Right lobe of liver (tissue), 6 donors: ENCODE results near the gene SH3RF1. TPM values are rescaled to one million over a fixed set of nuclear protein-coding genes. Genes with fewer than 3 reads are reported as not detected.

ENCODE experiments used
- ATAC-seq, 4 donors: fragments of 200-7000 bp; cut with Tn5 transposase; one replicate each; pipeline ENCODE4 v1.9.1; 2020; ENCODE audit warnings: mild to moderate bottlenecking in 4 of 4, moderate library complexity in 4 of 4
- DNase-seq, 3 donors: peaks; one replicate each; pipeline ENCODE4 v3.0.0-alpha.2; 2020
- H3K27ac ChIP-seq, 3 donors: fragments of 200-600 bp; one replicate each; pipeline ENCODE4 v1.8.0; 2022
- H3K27me3 ChIP-seq, 2 donors: fragments of 200-600 bp; one replicate each; pipeline ENCODE4 v1.8.0; 2022
- H3K36me3 ChIP-seq, 4 donors: fragments of 200-600 bp; sonication (generic) in 1 of 4; one replicate each; pipeline versions ENCODE4 v1.5.1 to v1.8.0; 2017 to 2022; ENCODE audit warnings: control low read depth in 1 of 4
- H3K4me1 ChIP-seq, 4 donors: fragments of 200-600 bp; sonication (generic) in 1 of 4; one replicate each; pipeline versions ENCODE4 v1.5.1 to v1.8.0; 2017 to 2022; ENCODE audit warnings: control low read depth in 1 of 4
- H3K4me3 ChIP-seq, 3 donors: fragments of 200-600 bp; one replicate each; pipeline ENCODE4 v1.8.0; 2022
- H3K9me3 ChIP-seq, 4 donors: fragments of 200-600 bp; sonication (generic) in 1 of 4; one replicate each; pipeline versions ENCODE4 v1.5.1 to v1.8.0; 2017 to 2022; ENCODE audit warnings: control low read depth in 1 of 4
- CTCF ChIP-seq, 4 donors: fragments of 200-600 bp in 3 of 4; fragments of 450-650 bp in 1 of 4; IDR thresholded peaks; one replicate each; pipeline versions ENCODE4 v1.5.1 to v1.8.0; 2016 to 2022; ENCODE audit warnings: antibody characterized with exemption in 4 of 4, mild to moderate bottlenecking in 2 of 4
- POLR2A ChIP-seq: fragments of 450-650 bp; IDR thresholded peaks from one replicate; pipeline ENCODE4 v1.6.1; 2017; ENCODE audit warnings: antibody characterized with exemption, mild to moderate bottlenecking
- WGBS: methylation state at CpG from one replicate; pipeline ENCODE4 v1.1.6; 2018; ENCODE audit warnings: low coverage, low lambda C conversion rate; ENCODE audit not compliant: insufficient coverage; ENCODE audit errors: missing lambda C conversion rate; 5-methylcytosine and 5-hydroxymethylcytosine counted together
- intact Hi-C, 2 donors: fragments of 100-400 bp; cut with DNase I; formaldehyde crosslinking; loops; one replicate each; pipeline versions ENCODE4 v1.11.2 to v1.14.1; 2022
- total RNA-seq, 6 experiments: library from RNA; depleted of rRNA in 2 of 6; stranded (reverse); fragments of >200 nt in 2 of 6; fragmentation: NEBNext Ultra II Directional in 3 of 6; extraction: Animal tissue kit (Norgen Biotek cat#: 25700) in 3 of 6; gene quantifications; one replicate each; pipeline versions ENCODE4 v1.1.0 to v1.2.4, GENCODE V29; 2016 to 2023
- donor health status: DM: no; HTN: yes; CAD: no.
- donor health status: DM: no; HTN: no; CAD: no.
- donor health status: DM: no; HTN: no; CAD: no.
- donor health status: DM: no; HTN: yes; CAD: no.
- donor health status: DM: no; HTN: yes; CAD: no.

SH3RF1 gene
- total RNA-seq, 6 experiments from 2014 or later = 5.5 to 11.0 (median 7.3) TPM

DNA sequence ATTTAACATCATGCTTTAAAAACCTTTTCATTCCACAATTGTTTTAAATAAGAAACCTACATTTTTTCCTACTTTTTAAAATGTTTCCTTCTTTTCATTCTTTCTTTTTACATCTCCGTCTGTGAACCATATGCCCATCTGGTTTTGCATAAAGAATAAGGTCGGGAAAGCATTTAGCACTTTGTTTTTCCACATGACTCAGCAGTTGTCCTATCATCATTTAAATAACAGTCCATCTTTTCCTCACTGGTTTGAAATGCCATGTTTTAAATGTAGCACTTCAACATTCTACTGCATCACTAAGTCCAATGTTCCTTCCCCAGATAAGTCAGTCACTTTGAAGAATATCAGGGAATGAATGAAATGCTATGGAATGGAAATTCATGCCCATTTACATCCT is 128.4 kb downstream of the SH3RF1 start:
- Histone ChIP-seq H3K36me3 (no peaks in the 10 kb centered on the region), H3K4me3 (no peak overlapping the region), H3K4me1 (peaks cover 0 to 1% (median 0%) of the 10 kb centered on the region in 4 donors), H3K27ac (no peak overlapping the region), H3K27me3 (no peaks in the 10 kb centered on the region), H3K9me3 (no peaks in the 10 kb centered on the region)
- ATAC-seq (no peak), DNase-seq (no peak)
- WGBS = 100% methylated on average over 2 of the region's 2 CpGs
- intact Hi-C loops = no loop called here
- TF ChIP-seq CTCF (IDR thresholded peaks at IDR 0.05) (no peak), POLR2A (no peak)

- ATAC-seq = no peak
- Histone ChIP-seq H3K27me3 (no peaks in the 10 kb centered on the region), H3K36me3 (peaks cover 0 to 10% (median 0%) of the 10 kb centered on the region in 4 donors), H3K27ac (no peak overlapping the region), H3K4me1 (peaks cover 0 to 33% (median 0%) of the 10 kb centered on the region in 4 donors), H3K9me3 (no peaks in the 10 kb centered on the region), H3K4me3 (no peak overlapping the region)
- no peak for DNase-seq
- intact Hi-C loops = no loop called here
- TF ChIP-seq POLR2A = no peak
- no peak for TF ChIP-seq CTCF (IDR thresholded peaks at IDR 0.05)
- WGBS = 100% methylated on average over 4 of the region's 4 CpGs
These were observed 131.7 kb downstream of the SH3RF1 start for GRCh38 chr4:169139021-169139420.

- TF ChIP-seq POLR2A = no peak
- TF ChIP-seq CTCF (IDR thresholded peaks at IDR 0.05) = no peak
- 95% methylated on average over 1 of the region's 2 CpGs for WGBS
These were observed 133.2 kb downstream of the SH3RF1 start for GRCh38 chr4:169137558-169137920.

GRCh38 chr4:169136796-169137557 is 133.8 kb downstream of the SH3RF1 start:
- no peak for ATAC-seq
- Histone ChIP-seq H3K36me3 (peaks cover 0 to 10% (median 0%) of the 10 kb centered on the region in 4 donors), H3K27ac (no peak overlapping the region), H3K27me3 (no peaks in the 10 kb centered on the region), H3K4me3 (no peak overlapping the region), H3K9me3 (no peaks in the 10 kb centered on the region), H3K4me1 (peaks cover 0 to 39% (median 0%) of the 10 kb centered on the region in 4 donors)
- no peak for DNase-seq
- no peak for TF ChIP-seq CTCF (IDR thresholded peaks at IDR 0.05)
- no peak for TF ChIP-seq POLR2A
- intact Hi-C loops = no loop called here
- 49% methylated on average over 3 of the region's 3 CpGs for WGBS

More at GRCh38 chr4:169137558-169137920, 133.2 kb downstream of the SH3RF1 start:
- no peaks in the 10 kb centered on the region for H3K9me3 ChIP-seq
- peaks cover 0 to 39% (median 0%) of the 10 kb centered on the region in 4 donors for H3K4me1 ChIP-seq
- no peak for DNase-seq
- peaks cover 0 to 10% (median 0%) of the 10 kb centered on the region in 4 donors for H3K36me3 ChIP-seq
- H3K4me3 ChIP-seq = no peak overlapping the region
- no peak overlapping the region for H3K27ac ChIP-seq
- no peaks in the 10 kb centered on the region for H3K27me3 ChIP-seq
- intact Hi-C loops = no loop called here
- ATAC-seq = no peak
